Esophagus muscularis mucosa (tissue), 4 donors: ENCODE results near the gene EED. TPM values are rescaled to one million over a fixed set of nuclear protein-coding genes. Genes with fewer than 3 reads are reported as not detected.

Experiments used
- DNase-seq: peaks from one replicate; pipeline ENCODE4 v3.0.0-alpha.2; 2017; ENCODE audit errors: extremely low spot score
- H3K27ac ChIP-seq, 4 donors: fragments of 200-600 bp; sonication (generic); replicated peaks in 1 of 4; 1 replicate in 3 of 4; 2 replicates in 1 of 4; pipeline ENCODE4 v1.5.1; 2016 to 2019; ENCODE audit warnings: mild to moderate bottlenecking in 1 of 4
- H3K27me3 ChIP-seq, 4 donors: fragments of 200-600 bp; sonication (generic); one replicate each; pipeline versions ENCODE4 v1.5.1 to v1.6.0; 2016 to 2019
- H3K36me3 ChIP-seq, 4 donors: fragments of 200-600 bp; sonication (generic); one replicate each; pipeline ENCODE4 v1.5.1; 2016 to 2019
- H3K4me1 ChIP-seq, 4 donors: fragments of 200-600 bp; sonication (generic); one replicate each; pipeline ENCODE4 v1.5.1; 2016 to 2019
- H3K4me3 ChIP-seq, 4 donors: fragments of 200-600 bp; sonication (generic); 1 replicate in 2 of 4; 2 replicates in 2 of 4; pipeline ENCODE4 v1.5.1; 2016 to 2019; ENCODE audit warnings: mild to moderate bottlenecking in 4 of 4, moderate library complexity in 1 of 4
- H3K9me3 ChIP-seq, 4 donors: fragments of 200-600 bp; sonication (generic); 1 replicate in 3 of 4; 2 replicates in 1 of 4; pipeline ENCODE4 v1.5.1; 2016 to 2019
- CTCF ChIP-seq, 3 experiments: fragments of 200-600 bp in 2 of 3; fragments of 450-650 bp in 1 of 3; sonication (generic) in 2 of 3; IDR thresholded peaks; one replicate each; pipeline ENCODE4 v1.5.1; 2017 to 2019; ENCODE audit warnings: antibody characterized with exemption in 3 of 3, mild to moderate bottlenecking in 2 of 3, moderate library complexity in 1 of 3
- EP300 ChIP-seq: sonication (generic); formaldehyde crosslinking; IDR thresholded peaks from one replicate; pipeline ENCODE4 v1.6.1; 2017; ENCODE audit warnings: antibody characterized with exemption
- POLR2A ChIP-seq: fragments of 450-650 bp; IDR thresholded peaks from one replicate; pipeline ENCODE4 v1.6.1; 2017; ENCODE audit warnings: antibody characterized with exemption, moderate library complexity, mild to moderate bottlenecking, low read depth
- POLR2AphosphoS5 ChIP-seq, 2 donors: sonication (generic); formaldehyde crosslinking; IDR thresholded peaks; one replicate each; pipeline ENCODE4 v1.6.1; 2017; ENCODE audit warnings: antibody characterized with exemption in 2 of 2
- WGBS: methylation state at CpG from one replicate; pipeline ENCODE4 v1.1.5; 2018; 5-methylcytosine and 5-hydroxymethylcytosine counted together
- intact Hi-C: fragments of 100-400 bp; cut with DNase I; formaldehyde crosslinking; loops from one replicate; pipeline ENCODE4 v1.15.1; 2023
- total RNA-seq, 4 donors: library from RNA; depleted of rRNA; stranded (reverse); fragments of >200 nt; gene quantifications; one replicate each; pipeline versions ENCODE4 v1.1.0 to v1.2.1, GENCODE V29; 2016

Gene EED
- total RNA-seq, 4 donors from 2014 or later = 11.1 to 14.7 (median 13.4) TPM

GRCh38 chr11:86257446-86257845, 12.9 kb downstream of the EED start:
- no peaks in the 10 kb centered on the region for H3K27me3 ChIP-seq
- peaks cover 0 to 5% (median 0%) of the 10 kb centered on the region in 4 donors for H3K4me1 ChIP-seq
- H3K36me3 ChIP-seq = peaks cover 4 to 50% (median 31%) of the 10 kb centered on the region in 4 donors
- DNase-seq = no peak
- intact Hi-C loops = no loop called here
- TF ChIP-seq POLR2AphosphoS5 (IDR thresholded peaks at IDR 0.05) = no peak
- H3K27ac ChIP-seq = no peak overlapping the region
- H3K9me3 ChIP-seq = no peaks in the 10 kb centered on the region
- no peak overlapping the region for H3K4me3 ChIP-seq

GRCh38 chr11:86259730-86260129, 15.2 kb downstream of the EED start:
- Histone ChIP-seq H3K36me3 (peaks cover 11 to 73% (median 39%) of the 10 kb centered on the region in 4 donors), H3K9me3 (no peaks in the 10 kb centered on the region), H3K4me3 (no peak overlapping the region), H3K27ac (no peak overlapping the region), H3K4me1 (peaks cover 0 to 8% (median 3%) of the 10 kb centered on the region in 4 donors), H3K27me3 (no peaks in the 10 kb centered on the region)
- 34% methylated on average over 1 of the region's 1 CpG for WGBS
- intact Hi-C loops = no loop called here
- TF ChIP-seq POLR2AphosphoS5 (IDR thresholded peaks at IDR 0.05) (no peak), EP300 (no peak), POLR2A (no peak), CTCF (IDR thresholded peaks at IDR 0.05) (no peak)
- DNase-seq = no peak

GRCh38 chr11:86261328-86261727, 16.8 kb downstream of the EED start:
- WGBS = 100% methylated on average over 3 of the region's 3 CpGs
- TF ChIP-seq POLR2AphosphoS5 (IDR thresholded peaks at IDR 0.05) (no peak), CTCF (IDR thresholded peaks at IDR 0.05) (no peak), EP300 (no peak), POLR2A (no peak)
- no peak for DNase-seq
- Histone ChIP-seq H3K27me3 (no peaks in the 10 kb centered on the region), H3K4me1 (peaks cover 0 to 8% (median 3%) of the 10 kb centered on the region in 4 donors), H3K27ac (no peak overlapping the region), H3K36me3 (peaks cover 12 to 71% (median 39%) of the 10 kb centered on the region in 4 donors), H3K4me3 (no peak overlapping the region), H3K9me3 (no peaks in the 10 kb centered on the region)
- intact Hi-C loops = no loop called here

GRCh38 chr11:86262387-86262786, 17.8 kb downstream of the EED start:
- no peak for DNase-seq
- WGBS = 96% methylated on average over 6 of the region's 6 CpGs
- no peak for TF ChIP-seq POLR2A
- no peak for TF ChIP-seq EP300
- no peaks in the 10 kb centered on the region for H3K27me3 ChIP-seq
- no peak overlapping the region for H3K4me3 ChIP-seq
- intact Hi-C loops = no loop called here
- no peaks in the 10 kb centered on the region for H3K9me3 ChIP-seq
- no peak overlapping the region for H3K27ac ChIP-seq
- H3K36me3 ChIP-seq = peaks cover 12 to 63% (median 30%) of the 10 kb centered on the region in 4 donors
- H3K4me1 ChIP-seq = peaks cover 0 to 8% (median 2%) of the 10 kb centered on the region in 4 donors

- H3K36me3 ChIP-seq = peaks cover 9 to 53% (median 30%) of the 10 kb centered on the region in 4 donors
- WGBS = 97% methylated on average over 2 of the region's 2 CpGs
Observed at GRCh38 chr11:86264649-86265048, 20.1 kb downstream of the EED start.

More at GRCh38 chr11:86264649-86265048, 20.1 kb downstream of the EED start:
- TF ChIP-seq CTCF (IDR thresholded peaks at IDR 0.05) = no peak
- no peak for TF ChIP-seq POLR2AphosphoS5 (IDR thresholded peaks at IDR 0.05)
- TF ChIP-seq POLR2A = no peak
- TF ChIP-seq EP300 = no peak
- DNase-seq = no peak
- no peaks in the 10 kb centered on the region for H3K27me3 ChIP-seq
- H3K27ac ChIP-seq = no peak overlapping the region
- intact Hi-C loops = no loop called here
- H3K4me1 ChIP-seq = peaks cover 0 to 8% (median 0%) of the 10 kb centered on the region in 4 donors
- no peaks in the 10 kb centered on the region for H3K9me3 ChIP-seq
- no peak overlapping the region for H3K4me3 ChIP-seq
